SK-N-SH (cell line): ENCODE data around the gene LRP10. TPM values are rescaled to one million over a fixed set of nuclear protein-coding genes. Genes with fewer than 3 reads are reported as not detected.

Experiments
- CTCF ChIA-PET: fragments of 300-600, 350-600 bp; formaldehyde crosslinking; extraction: SDS; loops from one replicate; lab custom pipeline; 2021; lab: Yijun Ruan, JAX
- POLR2A ChIA-PET: fragments of 350-600 bp; sonication (Branson Sonifier 250); formaldehyde crosslinking; extraction: SDS; loops from one replicate; lab custom pipeline; 2020; ENCODE audit warnings: antibody characterized with exemption, inconsistent platforms; lab: Yijun Ruan, JAX
- DNase-seq: peaks from one replicate; pipeline ENCODE4 v3.0.0; 2012
- H2AFZ ChIP-seq: fragments of 200-600 bp; sonication (generic); 2 replicates; pipeline ENCODE4 v1.8.1; 2016; ENCODE audit warnings: antibody characterized with exemption, mild to moderate bottlenecking, low read depth
- H3F3A ChIP-seq: fragments of 200-600 bp; sonication (generic); replicated peaks from 2 replicates; pipeline ENCODE3; 2016; ENCODE audit warnings: antibody characterized with exemption, mild to moderate bottlenecking; ENCODE audit not compliant: insufficient read depth
- H3K27ac ChIP-seq, 2 experiments: fragments of 200-500 bp in 1 of 2; fragments of 200-600 bp in 1 of 2; sonication (Bioruptor generic) in 1 of 2; sonication (generic), shearing (Covaris generic) in 1 of 2; 2 replicates each; pipeline versions ENCODE4 v1.5.1 to v1.6.1; 2014 to 2016; ENCODE audit warnings: low read depth in 2 of 2, inconsistent platforms in 1 of 2, low read length in 1 of 2, mild to moderate bottlenecking in 1 of 2, mixed read lengths in 1 of 2
- H3K27me3 ChIP-seq: fragments of 200-600 bp; sonication (generic), shearing (Covaris generic); 2 replicates; pipeline ENCODE4 v1.6.1; 2016; ENCODE audit warnings: mixed run types; ENCODE audit not compliant: insufficient read depth
- H3K36me3 ChIP-seq, 2 experiments: fragments of 200-500 bp in 1 of 2; fragments of 200-600 bp in 1 of 2; sonication (Bioruptor generic) in 1 of 2; sonication (generic) in 1 of 2; replicated peaks in 1 of 2; 2 replicates each; pipeline versions ENCODE3 to v1.5.1; 2014 to 2016; ENCODE audit warnings: low read length in 1 of 2, mild to moderate bottlenecking in 1 of 2; ENCODE audit not compliant: insufficient read depth in 2 of 2, control insufficient read depth in 1 of 2
- H3K4me1 ChIP-seq, 2 experiments: fragments of 200-500 bp in 1 of 2; fragments of 200-600 bp in 1 of 2; sonication (Bioruptor generic) in 1 of 2; sonication (generic), shearing (Covaris generic) in 1 of 2; 2 replicates each; pipeline versions ENCODE4 v1.5.1 to v1.6.1; 2014 to 2016; ENCODE audit warnings: low read depth in 1 of 2, low read length in 1 of 2, mixed run types in 1 of 2; ENCODE audit not compliant: insufficient read depth in 2 of 2, control insufficient read depth in 1 of 2
- H3K4me2 ChIP-seq: fragments of 200-600 bp; sonication (generic), shearing (Covaris generic); 2 replicates; pipeline ENCODE4 v1.6.1; 2017; ENCODE audit warnings: mixed run types
- H3K4me3 ChIP-seq, 2 experiments: fragments of 200-500 bp in 1 of 2; fragments of 200-600 bp in 1 of 2; sonication (Bioruptor generic) in 1 of 2; sonication (generic), shearing (Covaris generic) in 1 of 2; 2 replicates each; pipeline versions ENCODE4 v1.5.1 to v1.8.1; 2014 to 2016; ENCODE audit warnings: low read depth in 2 of 2, inconsistent platforms in 1 of 2, low read length in 1 of 2, mild to moderate bottlenecking in 1 of 2, mixed read lengths in 1 of 2, moderate library complexity in 1 of 2
- H3K79me2 ChIP-seq: fragments of 200-600 bp; sonication (generic); 2 replicates; pipeline ENCODE4 v1.8.1; 2017; ENCODE audit warnings: mild to moderate bottlenecking; ENCODE audit not compliant: insufficient read depth
- H3K9ac ChIP-seq: fragments of 200-600 bp; sonication (generic); 2 replicates; pipeline ENCODE4 v1.6.1; 2017; ENCODE audit warnings: mixed run types
- H3K9me2 ChIP-seq: fragments of 200-600 bp; sonication (generic); 2 replicates; pipeline ENCODE4 v1.6.1; 2017; ENCODE audit warnings: mixed run types
- H3K9me3 ChIP-seq: fragments of 200-600 bp; sonication (generic); 2 replicates; pipeline ENCODE4 v1.6.1; 2017; ENCODE audit warnings: mixed run types, mild to moderate bottlenecking, moderate library complexity
- H4K20me1 ChIP-seq: fragments of 200-600 bp; sonication (generic); 2 replicates; pipeline ENCODE4 v1.6.1; 2017; ENCODE audit warnings: mild to moderate bottlenecking, mixed run types; ENCODE audit not compliant: insufficient read depth
- CTCF ChIP-seq: fragments of 200-600 bp; sonication (generic); IDR thresholded peaks from 2 replicates; pipeline ENCODE4 v1.6.1; 2017; ENCODE audit warnings: antibody characterized with exemption, mild to moderate bottlenecking, moderate library complexity
- EP300 ChIP-seq, 2 experiments: IDR thresholded peaks; 2 replicates each; pipeline versions ENCODE4 v1.4.0 to v1.6.1; 2012; ENCODE audit warnings: borderline replicate concordance in 1 of 2, low read depth in 1 of 2, low read length in 1 of 2
- FOSL2 ChIP-seq: IDR thresholded peaks from 2 replicates; pipeline ENCODE4 v1.4.0; 2012; ENCODE audit warnings: low read depth, mild to moderate bottlenecking, moderate library complexity, borderline replicate concordance
- FOXM1 ChIP-seq: IDR thresholded peaks from 2 replicates; pipeline ENCODE4 v1.4.0; 2012; ENCODE audit warnings: low read depth, mild to moderate bottlenecking
- GABPA ChIP-seq: IDR thresholded peaks from 2 replicates; pipeline ENCODE4 v1.4.0; 2012; ENCODE audit warnings: low read depth, mild to moderate bottlenecking
- RCOR1 ChIP-seq: fragments of 150-350 bp; IDR thresholded peaks from 2 replicates; pipeline ENCODE4 v1.6.1; 2017; ENCODE audit warnings: antibody characterized with exemption, low read length
- RFX5 ChIP-seq: IDR thresholded peaks from 2 replicates; pipeline ENCODE4 v1.6.1; 2012; ENCODE audit warnings: mild to moderate bottlenecking, improper control_type of control experiment, low read length
- RXRA ChIP-seq: IDR thresholded peaks from 2 replicates; pipeline ENCODE4 v1.4.0; 2012; ENCODE audit warnings: low read depth, mild to moderate bottlenecking, borderline replicate concordance
- TCF12 ChIP-seq: IDR thresholded peaks from 2 replicates; pipeline ENCODE4 v1.4.0; 2012
- TEAD4 ChIP-seq: IDR thresholded peaks from 2 replicates; pipeline ENCODE4 v1.4.0; 2012; ENCODE audit warnings: mild to moderate bottlenecking, borderline replicate concordance; ENCODE audit not compliant: insufficient read depth
- USF1 ChIP-seq: IDR thresholded peaks from 2 replicates; pipeline ENCODE4 v1.4.0; 2012; ENCODE audit warnings: low read depth, borderline replicate concordance
- ZBTB33 ChIP-seq: IDR thresholded peaks from 2 replicates; pipeline ENCODE4 v1.4.0; 2012; ENCODE audit warnings: low read depth, borderline replicate concordance
- whole genome bisulfite sequencing: methylation state at CpG from one replicate; pipeline ENCODE4 v1.1.6; 2017; ENCODE audit warnings: low lambda C conversion rate; 5-methylcytosine and 5-hydroxymethylcytosine counted together
- polyA plus RNA-seq, 3 experiments: library from polyadenylated mRNA; depleted of rRNA; stranded (reverse); fragments of >200 nt; gene quantifications; 2 replicates each; pipeline ENCODE4 v1.2.3, GENCODE V29; 2012

Gene LRP10
- polyA plus RNA-seq, 1 of the 3 experiments (the other 2 are of a cell fraction), result 117 TPM

GRCh38 chr14:22903742-22904087 is 32.2 kb downstream of the LRP10 start:
- H3K27me3 ChIP-seq, result no peaks in the 10 kb centered on the region
- H4K20me1 ChIP-seq, result no peaks in the 10 kb centered on the region
- no peak overlapping the region for H3K4me2 ChIP-seq
- ChIA-PET CTCF (interaction anchor here (1.0 to 6.0 kb wide), 4 partner anchors 17 to 347 kb away, joined by 3 to 96 read pairs (median 9); partner anchors contain the start of gene REM2), POLR2A (no interaction called here)
- no peak overlapping the region for H3K27ac ChIP-seq
- no peaks in the 10 kb centered on the region for H3K79me2 ChIP-seq
- no peak for DNase-seq
- no peaks in the 10 kb centered on the region for H3K9me2 ChIP-seq
- no peaks in the 10 kb centered on the region for H3K9me3 ChIP-seq
- peaks cover 0 to 3% of the 10 kb centered on the region in 2 experiments; a peak in 2 of 4 replicates for H3K4me1 ChIP-seq
- peaks cover 51 to 68% of the 10 kb centered on the region in 2 experiments for H3K36me3 ChIP-seq
- TF ChIP-seq CTCF (no peak), GABPA (no peak)
- peaks cover 17% of the 10 kb centered on the region for H3F3A ChIP-seq
- WGBS, result 94% methylated on average over 2 of the region's 2 CpGs
- H3K9ac ChIP-seq, result no peak overlapping the region
- H2AFZ ChIP-seq, result no peak overlapping the region
- no peak overlapping the region for H3K4me3 ChIP-seq

- Histone ChIP-seq H3F3A (peaks cover 10% of the 10 kb centered on the region), H3K27ac (no peak overlapping the region), H3K9me3 (no peaks in the 10 kb centered on the region), H3K79me2 (peaks cover 14% of the 10 kb centered on the region), H3K4me3 (no peak overlapping the region), H3K9ac (no peak overlapping the region), H3K36me3 (peaks cover 58 to 65% of the 10 kb centered on the region in 2 experiments), H3K4me1 (no peaks in the 10 kb centered on the region), H3K4me2 (no peak overlapping the region), H4K20me1 (no peaks in the 10 kb centered on the region)
- ChIA-PET POLR2A (interaction anchor here (1.3 kb wide), 1 partner anchor 34 kb away, joined by 3 read pairs; the partner anchor contains the start of gene LRP10), CTCF (interaction anchor here (1.0 kb wide), 1 partner anchor 154 kb away, joined by 3 read pairs; no protein-coding TSS in a partner anchor)
- WGBS, result 94% methylated on average over 4 of the region's 4 CpGs
- TF ChIP-seq ZBTB33, result no peak
- TF ChIP-seq TCF12, result no peak
- TF ChIP-seq, all 33 proteins: peak for 0
- DNase-seq, result no peak
- H2AFZ ChIP-seq, result no peak overlapping the region
- H3K27me3 ChIP-seq, result no peaks in the 10 kb centered on the region
- no peaks in the 10 kb centered on the region for H3K9me2 ChIP-seq
Measured at GRCh38 chr14:22905627-22906026, 34.1 kb downstream of the LRP10 start.

GRCh38 chr14:22906073-22906472 is 34.5 kb downstream of the LRP10 start:
- Histone ChIP-seq H3K27ac (no peak overlapping the region), H3K36me3 (peaks cover 58 to 63% of the 10 kb centered on the region in 2 experiments), H3K4me1 (no peaks in the 10 kb centered on the region), H3K27me3 (no peaks in the 10 kb centered on the region), H3K4me2 (no peak overlapping the region), H3F3A (peaks cover 6% of the 10 kb centered on the region), H3K79me2 (peaks cover 19% of the 10 kb centered on the region), H4K20me1 (no peaks in the 10 kb centered on the region), H3K4me3 (no peak overlapping the region), H2AFZ (no peak overlapping the region), H3K9me2 (no peaks in the 10 kb centered on the region), H3K9me3 (no peaks in the 10 kb centered on the region), H3K9ac (no peak overlapping the region)
- ChIA-PET CTCF (interaction anchor here (1.0 kb wide), 1 partner anchor 153 kb away, joined by 3 read pairs; no protein-coding TSS in a partner anchor), POLR2A (interaction anchor here (1.3 kb wide), 1 partner anchor 35 kb away, joined by 3 read pairs; the partner anchor contains the start of gene LRP10)
- DNase-seq, result no peak
- 96% methylated on average over 20 of the region's 20 CpGs for WGBS
- TF ChIP-seq RXRA (no peak), CTCF (no peak), TCF12 (no peak), USF1 (no peak), FOXM1 (no peak), RCOR1 (no peak), TEAD4 (no peak), EP300 (IDR thresholded peaks at IDR 0.05; ENCODE audit: borderline replicate concordance in 1 of 2, low read depth in 1 of 2, low read length in 1 of 2) (no peak), FOSL2 (no peak), RFX5 (no peak)
